CD4-positive, alpha-beta T cell (primary cell): ENCODE measurements around the gene ZNF768. TPM values are rescaled to one million over a fixed set of nuclear protein-coding genes. Genes with fewer than 3 reads are reported as not detected.
"Not testable (repeated sequence)": the region's sequence is repeated elsewhere in the genome, so short reads cannot be mapped to it uniquely, and the experiment has no call there.

Experiments
- ATAC-seq: fragments of 200-7000 bp; cut with Tn5 transposase; one replicate; pipeline ENCODE4 v1.10.0; 2022; ENCODE audit warnings: mild to moderate bottlenecking; ENCODE audit not compliant: poor library complexity
- CTCF ChIA-PET: fragments of 350-600 bp; sonication (Branson Sonifier 250); formaldehyde crosslinking; loops from one replicate; lab custom pipeline; 2021; ENCODE audit warnings: antibody characterized with exemption, inconsistent platforms; lab: Charles Lee
- POLR2A ChIA-PET: fragments of 350-600 bp; sonication (Branson Sonifier 250); formaldehyde crosslinking; loops from one replicate; lab custom pipeline; 2021; ENCODE audit warnings: antibody characterized with exemption, inconsistent platforms; lab: Charles Lee
- DNase-seq, 14 experiments: peaks; one replicate each; pipeline ENCODE4 v3.0.0-alpha.2; 2013 to 2020; ENCODE audit warnings: mixed read lengths in 2 of 14
- H3K27ac ChIP-seq, 2 donors: one replicate each; pipeline versions ENCODE4 v1.5.1 to v1.7.0; 2013; ENCODE audit warnings: low read length in 2 of 2, low read depth in 1 of 2, mild to moderate bottlenecking in 1 of 2
- H3K27me3 ChIP-seq, 2 experiments: 1 replicate in 1 of 2; 2 replicates in 1 of 2; pipeline versions ENCODE4 v1.6.1 to v1.7.0; 2013; ENCODE audit warnings: low read length in 2 of 2, control low read depth in 1 of 2, mild to moderate bottlenecking in 1 of 2, moderate library complexity in 1 of 2; ENCODE audit not compliant: insufficient read depth in 2 of 2, control insufficient read depth in 1 of 2
- H3K36me3 ChIP-seq: one replicate; pipeline ENCODE4 v1.6.1; 2013; ENCODE audit warnings: low read length, control low read depth; ENCODE audit not compliant: insufficient read depth
- H3K4me1 ChIP-seq: one replicate; pipeline ENCODE4 v1.6.1; 2013; ENCODE audit warnings: low read length, control low read depth; ENCODE audit not compliant: insufficient read depth
- H3K4me3 ChIP-seq: one replicate; pipeline ENCODE4 v1.5.1; 2013; ENCODE audit warnings: mild to moderate bottlenecking, low read length, moderate library complexity
- H3K9me3 ChIP-seq, 2 experiments: 1 replicate in 1 of 2; 2 replicates in 1 of 2; pipeline versions ENCODE4 v1.6.1 to v1.7.0; 2013; ENCODE audit warnings: low read length in 2 of 2, mild to moderate bottlenecking in 2 of 2, control low read depth in 1 of 2, moderate library complexity in 1 of 2; ENCODE audit not compliant: control insufficient read depth in 1 of 2, insufficient read depth in 1 of 2
- H3K27ac Mint-ChIP-seq: one replicate; pipeline ENCODE4 v1.8.0; 2020; ENCODE audit warnings: mixed read lengths
- H3K27me3 Mint-ChIP-seq: one replicate; pipeline ENCODE4 v1.8.0; 2021; ENCODE audit warnings: mixed read lengths
- H3K36me3 Mint-ChIP-seq: one replicate; pipeline ENCODE4 v1.8.0; 2021; ENCODE audit warnings: low read depth, mixed read lengths
- H3K4me1 Mint-ChIP-seq: one replicate; pipeline ENCODE4 v1.8.0; 2021; ENCODE audit warnings: low read depth, mixed read lengths
- H3K4me3 Mint-ChIP-seq: one replicate; pipeline ENCODE4 v1.8.0; 2020; ENCODE audit warnings: mild to moderate bottlenecking, mixed read lengths
- H3K9me3 Mint-ChIP-seq: one replicate; pipeline ENCODE4 v1.8.0; 2020; ENCODE audit warnings: mixed read lengths
- CTCF ChIP-seq: fragments of 200-600 bp; IDR thresholded peaks from one replicate; pipeline ENCODE4 v1.8.0; 2022; ENCODE audit warnings: antibody characterized with exemption, mild to moderate bottlenecking
- intact Hi-C, 2 experiments: fragments of 100-400 bp; cut with DNase I in 1 of 2; cut with micrococcal nuclease in 1 of 2; formaldehyde crosslinking; loops; one replicate each; pipeline versions ENCODE4 v1.15.1 to v1.9.0; 2023 to 2025; cut with DNase I, micrococcal nuclease
- total RNA-seq, 174 experiments: library from RNA in 2 of 174; stranded (reverse) in 2 of 174; gene quantifications; one replicate each; pipeline ENCODE4 v1.2.3 and lab custom pipeline; 2021 to 2026

Gene ZNF768
- total RNA-seq, 2 experiments from 2014 or later: 3.9 to 4.1 TPM

DNA sequence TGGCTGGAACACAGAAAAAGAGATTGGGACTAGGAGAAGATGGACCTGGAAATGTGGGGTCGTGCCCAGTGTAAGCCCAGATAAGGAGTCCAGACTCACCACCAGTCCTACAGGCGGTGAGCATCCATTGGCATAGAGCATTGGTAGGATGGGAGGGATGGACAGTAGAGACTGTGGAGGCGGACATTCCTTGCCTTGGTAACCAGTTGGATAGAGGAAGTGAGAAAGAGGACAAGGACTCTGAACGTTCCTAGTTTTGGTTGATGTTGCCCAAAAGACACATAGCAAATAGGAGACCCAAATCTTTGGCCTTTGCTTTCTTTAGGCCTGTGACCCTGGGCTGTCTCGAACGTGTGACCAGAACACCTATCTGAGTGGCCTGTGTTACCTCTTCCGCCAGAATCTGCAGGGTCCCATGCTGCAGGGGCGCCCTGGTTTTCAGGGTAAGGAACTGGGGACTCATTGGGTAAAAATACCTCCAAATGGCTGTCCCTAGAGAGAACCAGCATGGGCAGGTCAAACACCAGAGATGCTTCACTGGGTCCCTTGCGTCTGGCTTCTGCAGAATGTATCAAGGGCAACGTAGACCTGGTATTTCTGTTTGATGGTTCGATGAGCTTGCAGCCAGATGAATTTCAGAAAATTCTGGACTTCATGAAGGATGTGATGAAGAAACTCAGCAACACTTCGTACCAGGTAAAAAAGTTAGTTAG is 47.4 kb downstream of the ZNF768 start:
- no peaks in the 10 kb centered on the region for H3K27me3 ChIP-seq

DNA sequence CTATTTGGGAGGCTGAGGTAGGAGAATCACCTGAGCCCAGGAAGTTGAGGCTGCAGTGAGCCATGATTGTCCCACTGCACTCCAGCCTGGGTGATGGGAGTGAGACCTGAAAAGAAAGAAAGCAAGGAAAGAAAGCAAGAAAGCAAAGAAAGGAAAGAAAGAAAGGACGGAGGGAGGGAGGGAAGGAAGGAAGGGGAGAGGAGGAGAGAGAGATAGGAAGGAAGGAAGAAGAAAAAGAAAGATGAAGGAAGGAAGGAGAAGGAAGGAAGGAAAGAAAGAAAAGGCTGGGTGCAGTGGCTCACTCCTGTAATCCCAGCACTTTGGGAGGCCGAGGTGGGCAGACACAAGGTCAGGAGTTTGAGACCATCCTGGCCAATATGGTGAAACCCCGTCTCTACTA is 48.6 kb downstream of the ZNF768 start:
- H3K9me3 ChIP-seq, DNase-seq, H3K27me3 Mint-ChIP-seq, ATAC-seq, H3K4me3 Mint-ChIP-seq, H3K27me3 ChIP-seq, H3K4me3 ChIP-seq, intact Hi-C loops, H3K9me3 Mint-ChIP-seq: not testable (repeated sequence)
- H3K27ac Mint-ChIP-seq: peak overlapping the region; percentile 77
- H3K36me3 Mint-ChIP-seq: peaks cover 85% of the 10 kb centered on the region
- H3K4me1 Mint-ChIP-seq: peaks cover 54% of the 10 kb centered on the region
- Histone ChIP-seq H3K4me1 (peaks cover 87% of the 10 kb centered on the region), H3K27ac (peak overlapping the region in 1 of 2 donors; percentile 4), H3K36me3 (peaks cover 73% of the 10 kb centered on the region)
- CTCF ChIA-PET: interaction anchor here (0.7 to 1.0 kb wide), 2 partner anchors 17 to 48 kb away, joined by 3 to 6 read pairs; partner anchors contain the start of gene DCTPP1
- POLR2A ChIA-PET: interaction anchor here (1.1 to 3.1 kb wide), 3 partner anchors 19 to 23 kb away, joined by 4 to 25 read pairs (median 6); no protein-coding TSS in a partner anchor

More for the DNA sequence above, 47.4 kb downstream of the ZNF768 start:
- ATAC-seq (no peak), DNase-seq (no peak)
- no peak for TF ChIP-seq CTCF
- peaks cover 87% of the 10 kb centered on the region for H3K4me1 ChIP-seq
- Mint-ChIP-seq H3K27ac (no peak overlapping the region), H3K4me3 (peak overlapping the region; percentile 37), H3K27me3 (no peaks in the 10 kb centered on the region), H3K9me3 (no peaks in the 10 kb centered on the region), H3K4me1 (peaks cover 44% of the 10 kb centered on the region), H3K36me3 (peaks cover 84% of the 10 kb centered on the region)
- H3K36me3 ChIP-seq: peaks cover 84% of the 10 kb centered on the region
- CTCF ChIA-PET: interaction anchor here (0.6 kb wide), 1 partner anchor 419 kb away, joined by 4 read pairs; no protein-coding TSS in a partner anchor
- POLR2A ChIA-PET: interaction anchor here (1.1 to 2.7 kb wide), 3 partner anchors 21 to 57 kb away, joined by 5 to 15 read pairs (median 5); partner anchors contain the start of gene SEPHS2
- no peaks in the 10 kb centered on the region for H3K9me3 ChIP-seq
- intact Hi-C loops: no loop called here
- H3K4me3 ChIP-seq: no peak overlapping the region
- no peak overlapping the region for H3K27ac ChIP-seq

GRCh38 chr16:30476991-30477390 is 49.4 kb downstream of the ZNF768 start:
- intact Hi-C loops: no loop called here
- peak overlapping the region; percentile 4 for H3K4me3 Mint-ChIP-seq
- CTCF ChIA-PET: interaction anchor here (0.7 to 1.0 kb wide), 4 partner anchors 13 to 59 kb away, joined by 3 to 6 read pairs (median 3); partner anchors contain the start of gene DCTPP1
- peaks cover 65% of the 10 kb centered on the region for H3K36me3 ChIP-seq
- no peak overlapping the region for H3K4me3 ChIP-seq
- ATAC-seq (no peak), DNase-seq (no peak)
- no peak for TF ChIP-seq CTCF
- peaks cover 87% of the 10 kb centered on the region for H3K4me1 ChIP-seq
- H3K27ac ChIP-seq: peak overlapping the region in 1 of 2 donors; percentile 39
- POLR2A ChIA-PET: interaction anchor here (1.1 to 3.1 kb wide), 4 partner anchors 19 to 47 kb away, joined by 4 to 25 read pairs (median 5); partner anchors contain the start of gene DCTPP1
- H3K9me3 Mint-ChIP-seq: no peaks in the 10 kb centered on the region
- H3K36me3 Mint-ChIP-seq: peaks cover 84% of the 10 kb centered on the region
- H3K27me3 Mint-ChIP-seq: no peaks in the 10 kb centered on the region
- peak overlapping the region; percentile 77 for H3K27ac Mint-ChIP-seq
- H3K4me1 Mint-ChIP-seq: peaks cover 55% of the 10 kb centered on the region
- H3K9me3 ChIP-seq: no peaks in the 10 kb centered on the region
- H3K27me3 ChIP-seq: no peaks in the 10 kb centered on the region
